GM21528 (cell line): ENCODE data around the gene XPO5.
"Not testable (repeated sequence)": the region's sequence is repeated elsewhere in the genome, so short reads cannot be mapped to it uniquely, and the experiment has no call there.

Source experiments
- ATAC-seq: cut with Tn5 transposase; IDR thresholded peaks from one replicate; pipeline ENCODE4 v1.9.1; 2021; ENCODE audit warnings: mild to moderate bottlenecking, moderate library complexity; ENCODE audit not compliant: unreplicated experiment, low FRiP score

Gene XPO5

GRCh38 chr6:43575772-43576551 lies at the start of gene XPO5, which contains the start of gene POLH:
Gene XPO5 (minus strand): TSS chr6:43576038. CDS start chr6:43575864, 174 bp downstream.
Gene POLH (plus strand): TSS chr6:43576185. CDS start chr6:43582320, 6,135 bp downstream.
- peak; percentile 87 for ATAC-seq

GRCh38 chr6:43625393-43625992 lies 49.7 kb upstream of the XPO5 start:
- ATAC-seq, result no peak

DNA sequence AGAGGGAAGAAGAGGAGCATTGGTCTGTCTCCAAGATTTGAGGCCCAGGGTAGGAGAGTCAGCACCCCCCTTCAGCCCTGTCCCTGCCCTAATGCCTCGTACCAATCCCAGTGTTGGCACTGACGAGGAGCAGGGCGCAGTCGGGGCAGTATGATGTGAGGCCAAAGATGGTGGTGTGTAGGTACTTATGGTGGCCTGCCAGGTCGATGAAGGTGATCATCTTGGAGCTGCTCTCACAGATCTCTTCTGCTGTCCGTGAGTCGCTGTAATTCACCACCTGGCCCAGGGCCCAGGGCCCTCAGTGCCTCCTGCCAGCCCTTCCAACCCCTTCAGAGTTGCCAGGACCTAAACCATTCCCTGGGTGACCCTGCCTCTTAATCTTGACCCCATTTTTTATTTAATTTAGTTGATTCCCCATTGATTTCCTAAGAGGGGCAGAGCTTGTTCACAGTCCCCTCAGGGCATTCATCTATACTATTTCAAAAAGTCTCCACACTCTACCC lies 49.0 kb upstream of the XPO5 start:
- ATAC-seq, result no peak

DNA sequence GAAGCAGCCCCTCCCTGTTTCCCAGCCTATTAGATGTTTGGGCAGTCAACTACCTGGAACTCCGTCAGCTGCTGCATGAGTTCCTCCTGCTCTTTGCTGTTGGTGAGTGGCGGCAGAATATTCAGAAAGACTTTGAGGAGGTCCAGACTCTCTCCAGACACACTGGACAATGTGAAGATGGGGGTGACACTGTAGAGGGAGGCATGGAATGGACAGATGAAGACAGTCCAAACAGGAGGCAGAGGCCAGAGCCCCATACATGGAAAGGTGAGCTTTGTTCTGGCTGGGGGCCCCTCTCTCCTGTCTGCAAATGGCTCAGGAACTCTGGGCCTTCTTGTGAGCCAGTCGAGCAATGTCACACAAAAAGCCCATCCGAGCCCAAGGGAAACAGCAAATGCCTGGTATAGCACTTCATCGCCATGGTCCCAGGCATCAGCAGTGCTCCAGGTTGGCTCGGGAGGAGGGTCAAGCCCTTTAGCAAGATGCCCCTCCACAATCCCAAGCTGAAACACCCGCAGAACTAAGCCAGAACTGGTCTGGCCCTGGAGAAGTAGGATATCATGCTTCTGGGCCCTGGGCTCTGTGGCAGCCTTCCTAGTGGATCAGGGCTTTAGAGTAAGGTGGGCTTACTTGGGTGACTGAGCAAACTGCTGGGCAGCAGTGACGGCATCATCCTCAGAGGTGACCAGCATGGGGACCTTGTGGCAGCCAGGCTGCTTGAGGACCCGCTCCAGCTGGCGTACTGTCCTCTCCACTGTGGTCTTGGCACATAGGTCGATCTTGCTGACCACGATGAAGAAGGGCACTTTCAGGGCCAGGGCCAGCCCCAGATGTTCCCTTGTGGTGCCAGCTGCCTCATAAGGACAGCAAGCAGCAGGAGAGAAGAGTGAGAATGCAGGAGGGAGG lies 48.3 kb upstream of the XPO5 start:
- ATAC-seq, result no peak

DNA sequence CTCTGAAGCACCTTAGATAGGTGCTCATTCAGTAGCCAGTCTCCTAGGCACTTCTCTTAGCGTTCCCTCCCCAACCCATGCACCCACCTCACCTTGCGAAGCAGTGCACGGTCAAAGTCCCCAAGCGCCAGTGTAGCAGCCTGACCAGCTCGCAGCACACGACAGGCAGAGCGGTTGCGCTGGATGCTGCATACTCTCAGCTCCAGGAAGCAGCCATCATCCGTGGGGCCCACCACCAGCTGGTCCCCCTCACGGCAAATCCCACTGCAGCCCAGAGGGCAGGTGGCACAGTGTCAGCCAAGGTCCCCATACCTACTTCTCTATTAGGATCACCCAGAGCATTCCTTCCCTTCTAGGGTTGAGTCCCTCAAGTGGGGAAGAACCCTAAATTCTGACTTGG lies 46.7 kb upstream of the XPO5 start:
- ATAC-seq, result no peak

- ATAC-seq, result no peak
These were observed 46.0 kb upstream of the XPO5 start for GRCh38 chr6:43621836-43622180.

GRCh38 chr6:43621078-43621835 lies 45.4 kb upstream of the XPO5 start:
- no peak for ATAC-seq

GRCh38 chr6:43616725-43617472 lies 41.1 kb upstream of the XPO5 start:
- no peak for ATAC-seq

GRCh38 chr6:43614396-43614730 lies 38.5 kb upstream of the XPO5 start:
- no peak for ATAC-seq

DNA sequence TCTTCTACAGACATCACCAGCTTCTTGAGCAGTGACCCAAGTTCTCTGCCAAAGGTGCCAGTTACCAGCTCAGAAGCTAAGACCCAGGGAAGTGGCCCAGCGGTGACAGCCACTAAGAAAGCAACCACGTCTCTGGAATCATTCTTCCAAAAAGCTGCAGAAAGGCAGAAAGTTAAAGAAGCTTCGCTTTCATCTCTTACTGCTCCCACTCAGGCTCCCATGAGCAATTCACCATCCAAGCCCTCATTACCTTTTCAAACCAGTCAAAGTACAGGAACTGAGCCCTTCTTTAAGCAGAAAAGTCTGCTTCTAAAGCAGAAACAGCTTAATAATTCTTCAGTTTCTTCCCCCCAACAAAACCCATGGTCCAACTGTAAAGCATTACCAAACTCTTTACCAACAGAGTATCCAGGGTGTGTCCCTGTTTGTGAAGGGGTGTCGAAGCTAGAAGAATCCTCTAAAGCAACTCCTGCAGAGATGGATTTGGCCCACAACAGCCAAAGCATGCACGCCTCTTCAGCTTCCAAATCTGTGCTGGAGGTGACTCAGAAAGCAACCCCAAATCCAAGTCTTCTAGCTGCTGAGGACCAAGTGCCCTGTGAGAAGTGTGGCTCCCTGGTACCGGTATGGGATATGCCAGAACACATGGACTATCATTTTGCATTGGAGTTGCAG lies 38.0 kb upstream of the XPO5 start:
- ATAC-seq, result no peak

DNA sequence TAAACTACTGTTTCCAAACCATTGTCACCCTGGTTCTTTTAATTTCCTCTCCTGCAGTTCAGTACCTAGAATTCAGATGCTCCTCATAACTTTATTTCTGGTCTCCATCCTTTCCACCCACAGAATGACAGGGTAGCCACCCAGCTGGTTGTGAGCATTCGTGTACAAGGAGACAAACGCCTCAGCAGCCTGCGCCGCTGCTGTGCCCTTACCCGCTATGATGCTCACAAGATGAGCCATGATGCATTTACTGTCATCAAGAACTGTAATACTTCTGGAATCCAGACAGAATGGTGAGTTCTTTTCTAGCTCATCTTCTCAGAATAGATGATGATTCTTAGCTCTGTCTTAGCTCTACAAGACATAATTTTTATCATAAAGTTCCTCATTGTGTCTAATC lies 34.6 kb upstream of the XPO5 start:
- no peak for ATAC-seq

DNA sequence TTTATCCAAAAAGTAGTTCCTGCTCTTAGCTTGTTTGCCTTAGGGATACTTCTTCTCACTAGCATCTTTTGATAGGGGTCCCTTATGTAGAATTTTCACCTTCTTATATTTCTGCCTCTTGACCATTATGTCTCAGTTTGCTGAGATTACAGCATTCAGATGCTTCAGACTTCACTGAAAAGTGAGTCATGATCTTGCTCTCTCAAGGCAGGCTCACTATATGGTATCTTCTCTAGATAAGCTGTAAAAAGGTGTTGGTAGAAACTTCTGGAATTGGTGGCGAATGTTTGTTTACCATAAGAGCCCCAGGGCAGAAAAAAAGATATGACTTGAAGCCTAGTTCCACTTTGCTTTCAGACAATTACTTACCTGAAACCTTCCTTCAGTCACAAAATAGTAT lies 33.6 kb upstream of the XPO5 start:
- ATAC-seq, result no peak

GRCh38 chr6:43608807-43609206 lies 33.0 kb upstream of the XPO5 start:
- no peak for ATAC-seq

GRCh38 chr6:43608310-43608763 lies 32.5 kb upstream of the XPO5 start:
- ATAC-seq, result no peak

- ATAC-seq, result no peak
These were observed 30.2 kb upstream of the XPO5 start for GRCh38 chr6:43606019-43606418.

GRCh38 chr6:43604174-43604573 lies 28.3 kb upstream of the XPO5 start:
- ATAC-seq, result no peak

DNA sequence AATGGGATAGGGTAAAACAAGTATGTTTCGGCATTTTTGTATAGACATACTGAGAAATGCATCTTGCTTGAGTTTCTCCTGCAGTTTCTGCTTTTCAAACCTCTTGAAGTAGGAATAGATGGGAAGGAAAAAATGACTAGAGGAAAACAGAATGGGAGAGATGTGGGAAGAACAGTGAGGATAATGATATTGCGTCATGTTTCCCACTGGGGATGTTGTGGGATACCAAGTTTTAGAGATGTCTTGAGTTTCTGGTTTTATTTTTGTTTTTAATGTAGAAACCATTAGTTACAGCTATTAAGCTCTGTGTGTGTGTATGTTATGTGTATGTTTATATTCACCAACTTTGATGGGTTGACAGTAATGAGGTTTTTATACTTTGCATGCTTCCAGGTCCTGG lies 24.8 kb upstream of the XPO5 start:
- no peak for ATAC-seq

GRCh38 chr6:43593938-43594337 lies 18.1 kb upstream of the XPO5 start:
- no peak for ATAC-seq

DNA sequence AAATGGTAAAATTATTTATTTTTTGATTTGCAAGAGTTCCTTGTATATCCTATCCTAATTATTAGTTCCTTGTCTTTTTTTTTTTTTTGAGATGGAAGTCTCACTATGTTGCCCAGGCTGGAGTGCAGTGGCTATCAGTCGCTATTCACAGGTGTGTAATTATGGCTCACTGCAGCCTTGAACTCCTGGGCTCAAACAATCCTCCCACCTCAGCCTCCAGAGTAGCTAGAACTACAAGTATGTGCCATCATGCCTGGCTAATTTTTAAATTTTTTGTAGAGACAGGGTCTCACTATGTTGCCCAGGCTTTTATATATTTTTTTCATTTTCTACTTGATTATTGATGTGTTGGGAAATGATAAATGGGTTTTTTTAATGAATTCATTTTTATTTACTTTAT lies 13.7 kb upstream of the XPO5 start:
- ATAC-seq, result not testable (repeated sequence)
